Left forelimb (tissue), 1 donor: Measurements from ENCODE around the gene CLDN19.
"Not testable (repeated sequence)": the region's sequence is repeated elsewhere in the genome, so short reads cannot be mapped to it uniquely, and the experiment has no call there.

Experiments used
- DNase-seq: peaks from one replicate; pipeline ENCODE4 v3.0.0-alpha.2; 2018; ENCODE audit warnings: low spot score

CLDN19 gene

DNA sequence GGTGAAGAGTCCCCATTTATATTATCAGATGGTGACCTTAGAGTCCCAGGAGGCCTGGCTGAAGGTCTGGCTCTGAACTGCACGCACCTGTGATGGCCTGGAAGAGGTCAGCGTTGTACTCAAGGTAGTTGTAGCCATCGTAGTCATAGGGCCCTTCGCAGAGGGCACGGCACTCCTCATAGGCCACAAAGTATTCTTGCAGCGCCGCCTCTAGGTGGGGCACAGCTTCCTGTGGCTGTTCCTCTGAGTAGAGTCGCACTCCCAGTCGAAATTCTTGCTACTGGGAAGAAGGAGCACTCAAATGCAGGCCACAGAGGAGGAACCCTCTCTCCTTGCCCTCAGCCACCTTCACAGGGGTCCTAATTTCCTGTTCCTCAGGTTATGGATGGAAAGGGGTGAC lies 19.1 kb upstream of the CLDN19 start:
- no peak for DNase-seq

DNA sequence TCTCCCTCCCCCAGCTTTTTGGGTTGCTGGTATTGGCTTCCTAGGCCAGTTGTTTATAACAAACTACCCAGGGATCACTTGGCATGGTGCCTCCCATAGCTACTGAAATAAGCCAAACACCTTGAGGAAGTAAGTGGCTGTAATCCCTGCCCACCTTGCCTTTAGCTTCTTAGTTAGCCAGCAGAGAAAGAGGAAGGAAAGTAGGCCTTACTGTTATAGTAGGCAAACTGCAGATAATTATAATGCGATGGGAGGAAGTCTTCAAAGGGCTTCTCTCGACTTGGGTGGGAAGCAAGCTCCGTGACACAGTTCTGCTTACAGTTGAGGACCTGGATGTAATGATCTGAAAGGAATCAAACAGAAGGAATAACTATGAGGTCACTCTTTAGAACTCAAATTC lies 18.6 kb upstream of the CLDN19 start:
- no peak for DNase-seq

DNA sequence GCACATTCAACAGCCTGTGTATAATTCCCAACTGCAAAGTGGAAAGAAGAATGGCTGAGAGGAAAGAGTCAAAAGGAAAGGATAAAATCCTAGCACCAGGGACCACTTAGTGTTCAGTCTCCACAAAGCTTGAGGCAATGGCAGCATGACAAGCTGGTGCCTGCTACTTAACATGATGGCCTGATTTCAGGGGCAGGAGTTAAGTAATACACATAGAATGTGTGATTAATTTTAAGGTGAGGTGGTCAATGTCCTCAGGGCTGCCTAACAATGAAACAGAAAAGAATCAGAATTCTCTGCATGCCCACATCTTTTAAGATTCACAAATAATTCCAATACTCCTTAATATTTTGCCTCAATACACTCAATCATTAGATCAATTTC lies 17.8 kb upstream of the CLDN19 start:
- no peak for DNase-seq

GRCh38 chr1:42756956-42757891 lies 17.2 kb upstream of the CLDN19 start:
- no peak for DNase-seq

DNA sequence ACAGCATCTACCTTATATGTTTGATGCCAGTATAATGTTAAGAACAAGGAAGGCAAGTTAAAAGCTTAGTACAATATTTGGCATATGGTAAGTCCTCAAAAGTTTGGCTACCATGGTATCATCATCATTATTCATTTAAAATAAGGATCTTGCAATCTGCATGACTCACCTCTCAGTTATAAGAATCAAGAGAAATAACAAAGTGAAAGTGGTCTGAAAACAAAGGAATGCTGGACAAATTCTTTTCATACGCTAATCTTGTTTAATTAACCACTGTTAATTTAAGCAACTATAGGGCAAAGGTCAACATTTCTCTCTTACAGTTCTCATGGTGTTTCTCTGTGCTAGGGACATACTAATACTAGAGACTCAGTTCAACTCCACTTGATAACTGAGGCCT lies 13.0 kb upstream of the CLDN19 start:
- no peak for DNase-seq

DNA sequence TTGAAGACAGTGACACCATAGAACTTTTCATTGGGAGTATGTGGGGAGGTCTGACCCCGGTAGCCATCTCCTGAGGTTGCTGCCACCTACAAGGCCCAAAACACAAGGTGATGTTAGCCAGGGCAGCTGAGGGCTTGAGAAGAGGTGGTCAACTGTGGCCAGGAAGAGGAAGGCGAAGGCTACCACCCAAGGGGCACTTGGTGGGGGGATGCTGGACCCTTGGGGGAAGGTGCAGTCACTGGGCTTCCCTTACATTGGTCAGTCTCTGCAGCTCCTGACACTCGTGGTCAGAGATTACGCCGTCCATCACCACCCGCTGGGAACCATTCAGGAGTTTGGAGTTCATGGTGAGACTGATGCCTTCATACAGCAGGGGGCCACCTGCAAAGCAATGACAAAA lies 12.2 kb upstream of the CLDN19 start:
- DNase-seq, result no peak

- DNase-seq, result not testable (repeated sequence)
Observed at GRCh38 chr1:42751511-42752070, 11.6 kb upstream of the CLDN19 start.

GRCh38 chr1:42750041-42750440 lies 10.0 kb upstream of the CLDN19 start:
- DNase-seq, result no peak

DNA sequence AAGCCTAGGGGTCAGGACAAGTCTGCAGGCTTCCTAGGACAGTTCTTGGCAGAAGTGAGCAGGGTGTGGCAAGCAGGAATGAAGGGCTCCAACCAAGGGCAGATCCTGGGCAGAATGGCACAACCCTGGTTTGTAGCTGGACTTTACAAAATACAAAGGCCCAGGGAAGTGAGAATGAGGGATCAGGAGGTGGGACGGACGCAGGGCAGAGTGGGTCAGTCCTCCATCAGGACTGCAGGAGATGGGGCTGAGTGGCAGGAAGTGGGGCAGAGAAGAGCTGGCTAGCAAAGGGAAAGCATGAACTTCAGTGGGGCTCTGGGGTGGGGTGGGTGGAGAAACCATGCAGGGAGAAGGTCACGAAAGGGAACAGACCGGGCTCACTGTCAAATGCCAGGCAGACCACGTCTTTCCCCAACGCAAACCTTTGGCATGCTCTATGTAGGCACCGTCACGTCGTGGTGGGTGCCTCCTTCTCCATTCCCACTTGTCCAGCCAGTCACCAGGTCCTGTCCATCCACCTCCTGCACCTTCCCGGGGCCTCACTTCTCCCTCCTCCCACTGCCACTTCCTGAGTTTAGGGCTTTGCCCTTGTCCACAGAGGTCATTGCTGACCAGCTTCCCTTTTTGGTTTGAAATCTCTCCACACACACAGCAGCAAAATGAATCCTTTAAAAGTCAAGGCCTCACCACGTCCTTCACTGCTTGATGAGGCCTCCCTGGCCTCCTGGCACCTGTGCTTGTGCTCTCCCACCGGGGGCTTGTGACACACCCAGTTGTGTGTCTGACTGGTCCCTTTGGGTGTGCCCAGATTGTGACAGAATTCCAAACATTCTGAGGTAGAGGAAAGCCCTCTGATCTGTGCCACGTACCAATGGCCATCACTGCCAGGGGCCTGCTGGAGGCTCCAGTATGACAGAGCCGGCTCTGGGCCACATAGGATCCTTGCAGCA lies 8.7 kb upstream of the CLDN19 start:
- DNase-seq, result no peak

GRCh38 chr1:42748021-42748420 lies 8.0 kb upstream of the CLDN19 start:
- DNase-seq, result no peak

- DNase-seq, result no peak
Observed at GRCh38 chr1:42747125-42747524, 7.1 kb upstream of the CLDN19 start.

GRCh38 chr1:42746436-42747105 lies 6.5 kb upstream of the CLDN19 start:
- DNase-seq, result no peak

GRCh38 chr1:42745851-42746250 lies 5.8 kb upstream of the CLDN19 start:
- no peak for DNase-seq

DNA sequence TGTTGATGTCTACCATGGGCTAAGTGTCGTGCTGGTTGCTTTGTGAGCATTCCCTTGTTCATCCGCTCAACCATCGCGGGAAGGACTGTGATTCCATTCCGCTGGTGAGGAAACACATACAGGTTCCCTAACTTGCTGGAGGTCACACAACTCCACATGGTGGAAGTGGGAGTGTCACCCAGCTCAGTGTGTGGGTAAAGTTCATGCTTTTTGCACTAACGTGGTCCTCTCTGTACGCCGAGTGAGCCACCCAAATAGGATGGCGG lies 4.0 kb upstream of the CLDN19 start:
- no peak for DNase-seq

DNA sequence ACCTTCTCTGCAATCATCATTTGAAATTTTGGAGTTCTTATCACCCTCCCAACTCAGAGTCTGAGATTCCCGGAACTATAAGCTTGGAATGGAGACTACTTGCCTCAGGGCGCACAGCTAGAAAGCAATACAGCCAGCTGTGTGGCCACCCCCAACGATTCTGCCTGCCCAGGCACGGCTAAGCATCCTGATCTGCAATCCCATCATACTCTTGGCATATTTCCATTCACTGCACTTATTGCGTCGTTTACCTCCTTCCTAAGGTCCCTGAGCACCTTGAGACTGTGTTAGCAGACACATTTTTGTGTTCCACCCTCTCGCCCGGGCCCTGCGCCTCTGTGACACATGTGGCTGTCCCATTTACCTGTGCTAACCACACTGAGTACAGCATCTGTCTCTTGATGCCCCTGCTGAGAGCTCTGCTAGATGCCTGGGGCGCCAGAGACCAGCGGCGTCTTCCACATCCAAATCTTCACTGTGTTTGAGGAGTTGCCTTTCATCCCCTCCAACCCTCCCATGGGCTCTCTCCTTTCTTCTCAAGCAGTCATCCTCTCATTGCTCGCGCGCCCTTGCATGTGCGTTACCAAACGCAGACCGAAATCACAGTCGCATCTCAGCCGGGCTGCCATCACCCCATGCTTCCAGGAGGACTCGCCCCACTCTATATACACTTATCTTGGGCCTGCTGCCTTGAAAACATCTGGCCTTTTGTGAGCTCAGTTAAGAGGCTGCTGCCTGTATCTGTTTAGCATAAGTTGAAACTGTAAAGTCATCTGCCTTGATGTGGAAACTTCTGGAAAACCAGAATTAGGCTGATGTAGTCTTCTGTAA lies 3.5 kb upstream of the CLDN19 start:
- DNase-seq, result no peak

GRCh38 chr1:42742617-42743316 lies 2.7 kb upstream of the CLDN19 start:
- no peak for DNase-seq

GRCh38 chr1:42742141-42742540 lies 2.1 kb upstream of the CLDN19 start:
- no peak for DNase-seq

GRCh38 chr1:42741706-42742105 lies 1.7 kb upstream of the CLDN19 start:
- DNase-seq, result no peak

DNA sequence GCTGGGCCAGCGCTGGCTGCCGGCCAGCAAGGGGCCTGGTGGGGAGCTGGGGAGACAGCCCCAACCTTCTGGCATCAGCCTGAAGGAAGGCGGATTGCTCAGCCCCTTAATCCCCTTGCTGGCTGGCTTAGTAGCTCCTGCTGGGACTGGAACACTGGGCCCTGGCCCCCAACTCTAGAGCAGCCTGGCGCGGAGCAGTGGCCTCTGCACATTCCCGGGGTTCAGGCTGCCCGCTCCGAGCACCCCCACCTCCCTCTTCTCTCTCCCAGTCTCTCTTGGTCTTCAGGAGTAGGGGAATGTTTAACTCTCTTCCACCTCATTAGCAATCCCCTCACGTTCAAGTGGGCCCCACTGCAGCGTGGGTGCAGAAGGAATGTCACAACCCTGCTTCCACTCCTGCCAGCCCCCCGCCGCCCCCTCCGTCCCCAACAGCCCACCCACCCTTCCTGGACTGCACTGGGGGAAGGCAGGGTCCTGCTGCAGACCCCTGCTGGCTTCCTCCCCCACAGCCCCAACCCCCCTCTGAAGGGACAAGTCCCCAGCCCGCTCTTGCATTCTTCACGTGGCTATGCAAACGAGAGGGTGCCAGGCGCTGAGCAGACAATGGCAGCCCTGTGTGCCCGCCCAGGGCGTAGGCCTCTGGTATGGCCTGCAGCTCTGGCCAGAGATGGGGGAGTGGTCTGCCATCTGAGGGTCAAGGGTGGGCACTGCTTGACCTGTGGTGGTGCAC lies 980 bp upstream of the CLDN19 start:
- DNase-seq, result no peak

GRCh38 chr1:42738678-42739226 lies 1.3 kb downstream of the CLDN19 start:
- DNase-seq, result no peak
